ENCODE data around the gene NFIX. TPM values are rescaled to one million over a fixed set of nuclear protein-coding genes. Genes with fewer than 3 reads are reported as not detected.

Gene NFIX
- total RNA-seq, 1 experiment from 2014 or later = 144 TPM

GRCh38 chr19:13027557-13027956 is 32.3 kb downstream of the NFIX start:
- Histone ChIP-seq H3K27ac (ENCODE audit: low read length) (peak overlapping the region; percentile 99), H3K4me1 (ENCODE audit: control insufficient read depth, insufficient read depth, low read length) (peaks cover 49% of the 10 kb centered on the region), H3K4me3 (ENCODE audit: low read depth in 2 of 2, low read length in 2 of 2) (peak overlapping the region; percentile 53 to 81), H3K36me3 (ENCODE audit: control insufficient read depth, insufficient read depth, low read length) (no peaks in the 10 kb centered on the region), H3K9me3 (ENCODE audit: control insufficient read depth, insufficient read depth, low read depth, low read length) (no peaks in the 10 kb centered on the region), H3K27me3 (ENCODE audit: control insufficient read depth, insufficient read depth, low read length) (no peaks in the 10 kb centered on the region)
- intact Hi-C loops (cut with micrococcal nuclease; ENCODE audit: unreplicated experiment) (no loop called here), in situ Hi-C loops (cut with HindIII; ENCODE audit: low pct_unique_long_range_greater_than_20kb, low sequenced_read_pairs) (no loop called here)
- ChIA-PET POLR2A (interaction anchor here (0.6 kb wide), 1 partner anchor 301 kb away, joined by 4 read pairs; no protein-coding TSS in a partner anchor), CTCF (no interaction called here)
- BruUV-seq (replicated peaks) = no TSS peak
- DNase-seq (ENCODE audit: low read depth, low spot score) (no peak), ATAC-seq (no peak)
- no peak for TF ChIP-seq TCF7L2 (IDR thresholded peaks at IDR 0.05; ENCODE audit: low read depth, low read length)
- no peak for TF ChIP-seq CTCF (IDR thresholded peaks at IDR 0.05)
- no peak for TF ChIP-seq POLR2AphosphoS5 (IDR thresholded peaks at IDR 0.05; ENCODE audit: low read depth, low read length)
- no peak for TF ChIP-seq SIN3A (IDR thresholded peaks at IDR 0.05; ENCODE audit: borderline replicate concordance, insufficient read depth, low read depth, low read length)
- no peak for TF ChIP-seq REST (IDR thresholded peaks at IDR 0.05; ENCODE audit: insufficient read depth in 1 of 2, low read depth in 2 of 2, low read length in 1 of 2)

- Histone ChIP-seq H3K4me1 (ENCODE audit: control insufficient read depth, insufficient read depth, low read length) (peaks cover 54% of the 10 kb centered on the region), H3K4me3 (ENCODE audit: low read depth in 2 of 2, low read length in 2 of 2) (peak overlapping the region; percentile 53 to 81; a peak in 3 of 4 replicates), H3K27me3 (ENCODE audit: control insufficient read depth, insufficient read depth, low read length) (no peaks in the 10 kb centered on the region), H3K9me3 (ENCODE audit: control insufficient read depth, insufficient read depth, low read depth, low read length) (no peaks in the 10 kb centered on the region), H3K36me3 (ENCODE audit: control insufficient read depth, insufficient read depth, low read length) (no peaks in the 10 kb centered on the region), H3K27ac (ENCODE audit: low read length) (peak overlapping the region; percentile 99)
- no peak for DNase-seq (ENCODE audit: low read depth, low spot score)
- TF ChIP-seq SIN3A (IDR thresholded peaks at IDR 0.05; ENCODE audit: borderline replicate concordance, insufficient read depth, low read depth, low read length) = no peak
- TF ChIP-seq CTCF (IDR thresholded peaks at IDR 0.05) = no peak
- no peak for TF ChIP-seq TCF7L2 (IDR thresholded peaks at IDR 0.05; ENCODE audit: low read depth, low read length)
- no peak for TF ChIP-seq REST (IDR thresholded peaks at IDR 0.05; ENCODE audit: insufficient read depth in 1 of 2, low read depth in 2 of 2, low read length in 1 of 2)
- no peak for TF ChIP-seq POLR2AphosphoS5 (IDR thresholded peaks at IDR 0.05; ENCODE audit: low read depth, low read length)
- ChIA-PET CTCF (interaction anchor here (1.8 kb wide), 1 partner anchor 63 kb away, joined by 4 read pairs; no protein-coding TSS in a partner anchor), POLR2A (interaction anchor here (0.6 kb wide), 1 partner anchor 301 kb away, joined by 4 read pairs; no protein-coding TSS in a partner anchor)
- intact Hi-C loops (cut with micrococcal nuclease; ENCODE audit: unreplicated experiment) (no loop called here), in situ Hi-C loops (cut with HindIII; ENCODE audit: low pct_unique_long_range_greater_than_20kb, low sequenced_read_pairs) (no loop called here)
- no peak for ATAC-seq
- no TSS peak for BruUV-seq (replicated peaks)
Observed at GRCh38 chr19:13028027-13028426, 32.8 kb downstream of the NFIX start.

Measured in Panc1 (cell line).